ENCODE data around the gene GPX4.

Gene GPX4

DNA sequence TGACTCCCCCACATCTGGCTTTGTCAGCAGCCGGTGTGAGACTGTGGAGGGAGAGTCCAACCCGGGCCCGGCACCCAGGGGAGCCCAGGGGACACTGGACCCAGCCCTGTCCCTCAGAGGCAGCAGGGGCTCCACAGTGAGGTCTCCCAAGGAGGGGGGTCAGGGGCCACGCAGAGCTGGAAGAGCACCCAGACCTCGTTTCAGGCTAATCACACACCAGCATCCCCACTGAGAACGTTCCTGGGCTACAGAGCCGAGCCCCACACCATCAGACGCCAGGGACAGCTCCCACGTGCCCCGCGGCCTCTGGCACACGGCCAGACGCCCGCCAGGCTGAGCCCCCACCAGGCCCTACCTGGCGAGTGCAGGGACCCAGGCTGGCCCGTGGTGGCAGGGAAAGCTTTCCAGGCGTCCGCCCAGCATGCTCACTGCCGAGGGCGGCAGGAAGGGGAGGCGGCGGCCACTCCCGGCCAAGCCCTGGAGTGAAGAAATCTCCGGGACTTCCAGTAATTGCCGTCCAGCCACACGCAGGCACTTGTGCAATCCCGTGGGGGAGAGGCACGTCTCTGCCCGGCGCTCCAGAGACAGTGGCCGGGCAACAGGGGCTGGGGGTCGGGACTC is 51.0 kb downstream of the GPX4 start:
- FAIRE-seq = no peak
- no peak for DNase-seq (ENCODE audit: insufficient read length, low spot score)
- TF ChIP-seq, protein P1, sequence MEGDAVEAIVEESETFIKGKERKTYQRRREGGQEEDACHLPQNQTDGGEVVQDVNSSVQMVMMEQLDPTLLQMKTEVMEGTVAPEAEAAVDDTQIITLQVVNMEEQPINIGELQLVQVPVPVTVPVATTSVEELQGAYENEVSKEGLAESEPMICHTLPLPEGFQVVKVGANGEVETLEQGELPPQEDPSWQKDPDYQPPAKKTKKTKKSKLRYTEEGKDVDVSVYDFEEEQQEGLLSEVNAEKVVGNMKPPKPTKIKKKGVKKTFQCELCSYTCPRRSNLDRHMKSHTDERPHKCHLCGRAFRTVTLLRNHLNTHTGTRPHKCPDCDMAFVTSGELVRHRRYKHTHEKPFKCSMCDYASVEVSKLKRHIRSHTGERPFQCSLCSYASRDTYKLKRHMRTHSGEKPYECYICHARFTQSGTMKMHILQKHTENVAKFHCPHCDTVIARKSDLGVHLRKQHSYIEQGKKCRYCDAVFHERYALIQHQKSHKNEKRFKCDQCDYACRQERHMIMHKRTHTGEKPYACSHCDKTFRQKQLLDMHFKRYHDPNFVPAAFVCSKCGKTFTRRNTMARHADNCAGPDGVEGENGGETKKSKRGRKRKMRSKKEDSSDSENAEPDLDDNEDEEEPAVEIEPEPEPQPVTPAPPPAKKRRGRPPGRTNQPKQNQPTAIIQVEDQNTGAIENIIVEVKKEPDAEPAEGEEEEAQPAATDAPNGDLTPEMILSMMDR (IDR thresholded peaks at IDR 0.05; ENCODE audit: insufficient read depth, missing control alignments) = no peak

DNA sequence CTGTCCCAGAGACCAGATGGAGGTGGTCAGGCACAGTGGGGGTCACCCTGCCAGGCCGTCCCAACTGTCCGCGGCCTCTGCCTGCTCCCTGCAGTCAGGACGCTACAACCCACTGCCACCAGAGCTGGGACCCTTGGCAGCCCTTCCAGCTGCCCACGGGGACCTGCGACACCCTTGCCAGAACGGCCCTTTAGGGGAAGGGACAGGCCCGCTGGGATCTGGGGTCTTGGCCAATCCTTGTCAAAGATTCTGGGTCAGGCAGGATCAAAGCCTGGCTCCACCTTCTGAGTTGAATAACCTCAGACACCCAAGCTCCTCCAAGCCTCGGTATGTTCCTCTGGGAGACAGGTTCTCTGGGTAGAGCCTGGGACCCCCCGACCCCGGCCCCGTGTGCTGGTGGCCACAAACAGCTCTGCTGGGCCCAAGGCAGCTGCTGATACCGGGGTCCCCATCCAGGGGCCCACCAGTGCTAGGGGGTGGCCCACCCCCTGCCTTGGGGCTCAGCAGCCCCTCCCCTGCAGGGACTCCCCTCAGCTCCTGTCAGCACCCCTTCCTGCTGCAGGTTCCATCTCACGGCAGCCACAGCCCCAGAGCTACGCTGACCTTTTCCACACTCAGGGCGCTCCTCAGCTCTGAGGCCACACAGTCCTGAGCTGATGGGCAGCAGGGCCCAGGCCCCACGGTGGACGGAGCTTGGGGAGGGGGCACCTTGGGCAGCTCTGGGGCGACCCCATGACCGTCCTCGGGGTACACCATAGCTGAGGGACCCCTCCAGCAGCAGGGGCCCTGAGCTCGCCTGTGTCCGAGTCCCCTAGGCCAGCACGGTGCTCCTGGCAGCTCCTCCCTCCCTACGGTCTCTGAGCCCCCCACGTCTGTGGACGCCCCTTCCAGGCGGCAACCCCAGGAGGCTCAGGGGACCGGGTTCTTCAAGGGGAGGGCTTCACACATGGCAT is 51.8 kb downstream of the GPX4 start:
- no peak for FAIRE-seq
- TF ChIP-seq, protein P1 (IDR thresholded peaks at IDR 0.05; ENCODE audit: insufficient read depth, missing control alignments) = no peak

More for the DNA sequence above, 51.8 kb downstream of the GPX4 start:
- no peak for DNase-seq (ENCODE audit: insufficient read length, low spot score)
